HepG2 (cell line): Measurements from ENCODE around the gene CENPP. TPM values are rescaled to one million over a fixed set of nuclear protein-coding genes. Genes with fewer than 3 reads are reported as not detected.

Experiments
- GRHL1 ChIP-seq: sonication (generic); formaldehyde crosslinking; conservative IDR thresholded peaks from 2 replicates; pipeline ENCODE4 v1.8.0; 2022; ENCODE audit warnings: missing genetic modification reagents
- IKZF1 ChIP-seq: fragments of 450-650 bp; IDR thresholded peaks from 2 replicates; pipeline ENCODE4 v1.7.1; 2016
- MAF1 ChIP-seq: sonication (generic); formaldehyde crosslinking; IDR thresholded peaks from 2 replicates; pipeline ENCODE4 v1.5.0; 2020; ENCODE audit warnings: missing genetic modification reagents, borderline replicate concordance
- MED8 ChIP-seq: sonication (generic); formaldehyde crosslinking; IDR thresholded peaks from 2 replicates; pipeline ENCODE4 v1.8.1; 2023; ENCODE audit warnings: mild to moderate bottlenecking, missing genetic modification reagents; ENCODE audit not compliant: insufficient replicate concordance
- MEIS1 ChIP-seq: sonication (generic); formaldehyde crosslinking; IDR thresholded peaks from 2 replicates; pipeline ENCODE4 v1.9.0; 2021; ENCODE audit warnings: mild to moderate bottlenecking, missing genetic modification reagents, moderate library complexity, borderline replicate concordance
- NKX3-1 ChIP-seq: sonication (generic); formaldehyde crosslinking; IDR thresholded peaks from 2 replicates; pipeline ENCODE4 v1.5.0; 2020; ENCODE audit warnings: missing genetic modification reagents
- PHF5A ChIP-seq: IDR thresholded peaks from one replicate; pipeline ENCODE4 v1.6.1; 2018; ENCODE audit warnings: low read depth, missing genetic modification reagents; ENCODE audit not compliant: unreplicated experiment
- SNRNP70 ChIP-seq: fragments of 200-400 bp; formaldehyde crosslinking; IDR thresholded peaks from 2 replicates; pipeline ENCODE4 v1.6.1; 2017; ENCODE audit warnings: mild to moderate bottlenecking, low read depth, low read length, moderate library complexity
- SRSF4 ChIP-seq: fragments of 200-400 bp; formaldehyde crosslinking; IDR thresholded peaks from one replicate; pipeline ENCODE4 v1.6.1; 2018; ENCODE audit warnings: mild to moderate bottlenecking, low read depth, low read length, moderate library complexity; ENCODE audit not compliant: poor library complexity, severe bottlenecking
- ZNF292 ChIP-seq: sonication (generic); formaldehyde crosslinking; IDR thresholded peaks from 2 replicates; pipeline ENCODE4 v1.8.1; 2022; ENCODE audit warnings: mild to moderate bottlenecking, low read depth, missing genetic modification reagents, borderline replicate concordance
- ZNF337 ChIP-seq: sonication (generic); formaldehyde crosslinking; IDR thresholded peaks from 2 replicates; pipeline ENCODE4 v1.5.1; 2020; ENCODE audit warnings: missing genetic modification reagents, low read depth, mild to moderate bottlenecking, borderline replicate concordance
- ZNF432 ChIP-seq: sonication (generic); formaldehyde crosslinking; IDR thresholded peaks from 2 replicates; pipeline ENCODE4 v1.5.0; 2020; ENCODE audit warnings: missing genetic modification reagents, mild to moderate bottlenecking, borderline replicate concordance
- ZNF552 ChIP-seq: sonication (generic); formaldehyde crosslinking; IDR thresholded peaks from 2 replicates; pipeline ENCODE4 v1.9.0; 2022; ENCODE audit warnings: missing genetic modification reagents, mild to moderate bottlenecking, borderline replicate concordance
- ZNF766 ChIP-seq: sonication (generic); formaldehyde crosslinking; IDR thresholded peaks from 2 replicates; pipeline ENCODE4 v1.5.0; 2020; ENCODE audit warnings: missing genetic modification reagents, borderline replicate concordance
- polyA plus RNA-seq, 8 experiments: library from polyadenylated mRNA; depleted of rRNA in 3 of 8; stranded (reverse) in 7 of 8; unstranded in 1 of 8; fragments of >200 nt; fragmentation: Illumina TruSeq in 4 of 8; extraction: Trizol in 4 of 8; gene quantifications; 2 replicates each; pipeline versions ENCODE4 v1.2.1 to v1.2.3, GENCODE V29; 2011 to 2016; ENCODE audit warnings: low read depth in 4 of 8, missing spikeins in 1 of 8, mixed read lengths in 1 of 8; ENCODE audit not compliant: insufficient read depth in 1 of 8
- total RNA-seq, 5 experiments: library from RNA; depleted of rRNA; stranded (reverse); fragments of >200 nt; fragmentation: Illumina TruSeq; extraction: Trizol; gene quantifications; 2 replicates each; pipeline ENCODE4 v1.2.3, GENCODE V29; 2016; ENCODE audit warnings: low read depth in 1 of 5
- TF ChIP-seq, protein P1 (sequence below): sonication (generic); formaldehyde crosslinking; IDR thresholded peaks from 2 replicates; pipeline ENCODE4 v1.8.0; 2022; ENCODE audit warnings: missing genetic modification reagents, low read depth, mild to moderate bottlenecking, borderline replicate concordance
- TF ChIP-seq, protein P2 (sequence below): sonication (generic); formaldehyde crosslinking; IDR thresholded peaks from 2 replicates; pipeline ENCODE4 v1.4.0; 2020; ENCODE audit warnings: mild to moderate bottlenecking, missing genetic modification reagents
- TF ChIP-seq, protein P3 (sequence below): fragments of 450-650 bp; IDR thresholded peaks from 2 replicates; pipeline ENCODE4 v1.6.1; 2017

CENPP gene
- total and polyA plus RNA-seq, 2 of the 13 experiments (the other 11 are each of a cell fraction or from before 2014, with no cell fraction given), result 2.0 to 11.4 TPM

GRCh38 chr9:92325269-92325990, at the start of gene CENPP, which contains the start of gene NOL8 (continued):
- TF ChIP-seq ZNF766 (CRISPR knock-in tag) (no peak), IKZF1 (no peak), NKX3-1 (no peak; the same call in 1 of the 2 replicates), MAF1 (CRISPR knock-in tag) (no peak), GRHL1 (no peak), PHF5A (CRISPR knock-in tag) (peak; percentile 46), SRSF4 (no peak), ZNF292 (CRISPR knock-in tag) (no peak), ZNF432 (CRISPR knock-in tag) (no peak), MED8 (CRISPR knock-in tag) (peak; percentile 85), SNRNP70 (no peak), ZNF337 (no peak), MEIS1 (CRISPR knock-in tag) (peak; percentile 77; the same call in 1 of the 2 replicates), ZNF552 (CRISPR knock-in tag) (no peak)
- TF ChIP-seq, protein P1, sequence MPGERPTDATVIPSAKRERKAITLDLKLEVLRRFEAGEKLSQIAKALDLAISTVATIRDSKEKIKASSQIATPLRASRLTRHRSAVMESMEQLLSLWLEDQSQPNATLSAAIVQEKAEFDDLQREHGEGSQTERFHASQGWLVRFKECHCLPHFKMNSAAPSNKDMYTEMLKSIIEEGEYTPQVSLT (CRISPR knock-in tag), result no peak
- TF ChIP-seq, protein P2, sequence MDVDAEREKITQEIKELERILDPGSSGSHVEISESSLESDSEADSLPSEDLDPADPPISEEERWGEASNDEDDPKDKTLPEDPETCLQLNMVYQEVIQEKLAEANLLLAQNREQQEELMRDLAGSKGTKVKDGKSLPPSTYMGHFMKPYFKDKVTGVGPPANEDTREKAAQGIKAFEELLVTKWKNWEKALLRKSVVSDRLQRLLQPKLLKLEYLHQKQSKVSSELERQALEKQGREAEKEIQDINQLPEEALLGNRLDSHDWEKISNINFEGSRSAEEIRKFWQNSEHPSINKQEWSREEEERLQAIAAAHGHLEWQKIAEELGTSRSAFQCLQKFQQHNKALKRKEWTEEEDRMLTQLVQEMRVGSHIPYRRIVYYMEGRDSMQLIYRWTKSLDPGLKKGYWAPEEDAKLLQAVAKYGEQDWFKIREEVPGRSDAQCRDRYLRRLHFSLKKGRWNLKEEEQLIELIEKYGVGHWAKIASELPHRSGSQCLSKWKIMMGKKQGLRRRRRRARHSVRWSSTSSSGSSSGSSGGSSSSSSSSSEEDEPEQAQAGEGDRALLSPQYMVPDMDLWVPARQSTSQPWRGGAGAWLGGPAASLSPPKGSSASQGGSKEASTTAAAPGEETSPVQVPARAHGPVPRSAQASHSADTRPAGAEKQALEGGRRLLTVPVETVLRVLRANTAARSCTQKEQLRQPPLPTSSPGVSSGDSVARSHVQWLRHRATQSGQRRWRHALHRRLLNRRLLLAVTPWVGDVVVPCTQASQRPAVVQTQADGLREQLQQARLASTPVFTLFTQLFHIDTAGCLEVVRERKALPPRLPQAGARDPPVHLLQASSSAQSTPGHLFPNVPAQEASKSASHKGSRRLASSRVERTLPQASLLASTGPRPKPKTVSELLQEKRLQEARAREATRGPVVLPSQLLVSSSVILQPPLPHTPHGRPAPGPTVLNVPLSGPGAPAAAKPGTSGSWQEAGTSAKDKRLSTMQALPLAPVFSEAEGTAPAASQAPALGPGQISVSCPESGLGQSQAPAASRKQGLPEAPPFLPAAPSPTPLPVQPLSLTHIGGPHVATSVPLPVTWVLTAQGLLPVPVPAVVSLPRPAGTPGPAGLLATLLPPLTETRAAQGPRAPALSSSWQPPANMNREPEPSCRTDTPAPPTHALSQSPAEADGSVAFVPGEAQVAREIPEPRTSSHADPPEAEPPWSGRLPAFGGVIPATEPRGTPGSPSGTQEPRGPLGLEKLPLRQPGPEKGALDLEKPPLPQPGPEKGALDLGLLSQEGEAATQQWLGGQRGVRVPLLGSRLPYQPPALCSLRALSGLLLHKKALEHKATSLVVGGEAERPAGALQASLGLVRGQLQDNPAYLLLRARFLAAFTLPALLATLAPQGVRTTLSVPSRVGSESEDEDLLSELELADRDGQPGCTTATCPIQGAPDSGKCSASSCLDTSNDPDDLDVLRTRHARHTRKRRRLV, result peak; percentile 90; the same call in 1 of the 2 replicates
- TF ChIP-seq, protein P3, sequence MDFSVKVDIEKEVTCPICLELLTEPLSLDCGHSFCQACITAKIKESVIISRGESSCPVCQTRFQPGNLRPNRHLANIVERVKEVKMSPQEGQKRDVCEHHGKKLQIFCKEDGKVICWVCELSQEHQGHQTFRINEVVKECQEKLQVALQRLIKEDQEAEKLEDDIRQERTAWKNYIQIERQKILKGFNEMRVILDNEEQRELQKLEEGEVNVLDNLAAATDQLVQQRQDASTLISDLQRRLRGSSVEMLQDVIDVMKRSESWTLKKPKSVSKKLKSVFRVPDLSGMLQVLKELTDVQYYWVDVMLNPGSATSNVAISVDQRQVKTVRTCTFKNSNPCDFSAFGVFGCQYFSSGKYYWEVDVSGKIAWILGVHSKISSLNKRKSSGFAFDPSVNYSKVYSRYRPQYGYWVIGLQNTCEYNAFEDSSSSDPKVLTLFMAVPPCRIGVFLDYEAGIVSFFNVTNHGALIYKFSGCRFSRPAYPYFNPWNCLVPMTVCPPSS, result no peak
